ENCODE results near the gene CCRL2. TPM values are rescaled to one million over a fixed set of nuclear protein-coding genes. Genes with fewer than 3 reads are reported as not detected.

Gene CCRL2
- total RNA-seq, 4 donors from 2014 or later = 0.88 to 3.2 (median 1.7) TPM

DNA sequence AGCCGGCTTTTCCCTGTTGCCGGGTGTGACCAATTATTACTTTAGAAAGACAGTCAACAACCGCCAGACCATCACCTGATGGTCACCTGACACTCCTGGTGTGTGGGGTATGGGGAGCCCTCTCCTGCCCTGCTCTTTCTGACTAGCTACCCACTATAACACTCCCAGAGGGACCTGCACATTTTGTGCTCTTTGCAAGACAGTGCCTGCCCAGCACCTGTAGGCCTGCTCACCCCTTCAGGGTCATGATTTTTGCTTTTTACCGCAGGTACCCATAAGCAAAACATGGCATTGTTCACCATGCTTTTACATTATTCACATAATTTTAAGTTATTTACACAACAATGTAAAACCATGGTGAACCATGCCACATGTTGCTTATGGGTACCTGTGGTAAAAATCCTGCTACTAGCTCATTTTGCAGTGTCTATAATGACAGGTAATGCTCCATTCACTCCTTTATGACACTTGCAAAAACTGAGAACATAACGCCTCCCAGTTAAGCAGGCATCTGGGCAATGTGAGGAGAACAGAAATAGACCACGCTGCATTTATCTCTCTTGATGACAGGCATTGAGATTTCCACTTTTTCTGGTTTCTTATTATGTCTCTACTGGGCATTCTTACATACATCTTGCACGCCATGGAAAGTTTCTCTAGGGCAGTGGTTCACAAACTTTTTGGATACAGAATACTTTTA lies 9.9 kb downstream of the CCRL2 start:
- Histone ChIP-seq H3K27ac (no peak overlapping the region), H3K4me3 (no peak overlapping the region), H3K36me3 (no peaks in the 10 kb centered on the region), H3K9me3 (no peaks in the 10 kb centered on the region), H3K27me3 (no peaks in the 10 kb centered on the region), H3K4me1 (no peaks in the 10 kb centered on the region)
- intact Hi-C loops (cut with DNase I; ENCODE audit: low total_unique reads) = no loop called here
- no peak for TF ChIP-seq POLR2A (IDR thresholded peaks at IDR 0.05)
- TF ChIP-seq, protein P1, sequence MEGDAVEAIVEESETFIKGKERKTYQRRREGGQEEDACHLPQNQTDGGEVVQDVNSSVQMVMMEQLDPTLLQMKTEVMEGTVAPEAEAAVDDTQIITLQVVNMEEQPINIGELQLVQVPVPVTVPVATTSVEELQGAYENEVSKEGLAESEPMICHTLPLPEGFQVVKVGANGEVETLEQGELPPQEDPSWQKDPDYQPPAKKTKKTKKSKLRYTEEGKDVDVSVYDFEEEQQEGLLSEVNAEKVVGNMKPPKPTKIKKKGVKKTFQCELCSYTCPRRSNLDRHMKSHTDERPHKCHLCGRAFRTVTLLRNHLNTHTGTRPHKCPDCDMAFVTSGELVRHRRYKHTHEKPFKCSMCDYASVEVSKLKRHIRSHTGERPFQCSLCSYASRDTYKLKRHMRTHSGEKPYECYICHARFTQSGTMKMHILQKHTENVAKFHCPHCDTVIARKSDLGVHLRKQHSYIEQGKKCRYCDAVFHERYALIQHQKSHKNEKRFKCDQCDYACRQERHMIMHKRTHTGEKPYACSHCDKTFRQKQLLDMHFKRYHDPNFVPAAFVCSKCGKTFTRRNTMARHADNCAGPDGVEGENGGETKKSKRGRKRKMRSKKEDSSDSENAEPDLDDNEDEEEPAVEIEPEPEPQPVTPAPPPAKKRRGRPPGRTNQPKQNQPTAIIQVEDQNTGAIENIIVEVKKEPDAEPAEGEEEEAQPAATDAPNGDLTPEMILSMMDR (IDR thresholded peaks at IDR 0.05) = no peak
- DNase-seq = no peak

DNA sequence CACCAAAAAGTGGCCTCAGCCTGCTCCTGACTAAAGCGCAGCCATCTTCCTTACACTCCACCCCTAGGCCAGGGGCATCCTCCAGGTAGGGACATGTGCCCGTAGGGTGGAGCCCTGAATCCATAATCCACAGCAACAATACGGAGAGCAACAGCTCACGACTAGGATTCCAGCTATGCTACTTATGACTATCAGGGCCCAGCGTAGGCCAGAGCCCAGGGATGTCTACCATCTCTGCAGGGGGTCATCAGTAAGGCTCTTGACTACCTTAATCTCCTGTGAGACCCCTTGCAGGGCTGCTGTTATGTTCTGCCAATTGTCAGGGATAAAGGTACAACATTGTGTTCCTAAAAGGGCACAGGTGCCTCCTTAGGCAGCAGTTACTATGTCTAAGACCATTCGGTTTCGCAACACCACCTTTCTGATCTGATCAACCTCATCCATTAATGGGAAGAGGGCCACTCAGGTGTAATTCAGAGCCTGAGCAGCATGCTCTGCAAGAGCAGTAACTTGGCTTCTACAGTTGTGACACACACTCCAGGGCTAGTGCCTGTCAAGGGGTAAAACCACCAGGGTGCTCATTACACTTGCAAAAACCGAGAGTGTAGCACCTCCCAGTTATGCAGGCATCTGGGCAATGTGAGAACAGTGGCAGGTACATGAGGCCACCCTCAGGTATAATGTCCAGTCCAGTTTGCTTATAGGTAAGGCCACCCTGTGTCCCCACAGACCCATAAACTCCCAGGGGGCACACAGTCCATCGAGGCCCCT lies 11.0 kb downstream of the CCRL2 start:
- Histone ChIP-seq H3K27me3 (no peaks in the 10 kb centered on the region), H3K4me1 (no peaks in the 10 kb centered on the region), H3K36me3 (no peaks in the 10 kb centered on the region), H3K9me3 (no peaks in the 10 kb centered on the region), H3K27ac (no peak overlapping the region), H3K4me3 (no peak overlapping the region)
- TF ChIP-seq POLR2A (IDR thresholded peaks at IDR 0.05) = no peak
- TF ChIP-seq, protein P1 (IDR thresholded peaks at IDR 0.05) = no peak
- DNase-seq = no peak
- intact Hi-C loops (cut with DNase I; ENCODE audit: low total_unique reads) = no loop called here

DNA sequence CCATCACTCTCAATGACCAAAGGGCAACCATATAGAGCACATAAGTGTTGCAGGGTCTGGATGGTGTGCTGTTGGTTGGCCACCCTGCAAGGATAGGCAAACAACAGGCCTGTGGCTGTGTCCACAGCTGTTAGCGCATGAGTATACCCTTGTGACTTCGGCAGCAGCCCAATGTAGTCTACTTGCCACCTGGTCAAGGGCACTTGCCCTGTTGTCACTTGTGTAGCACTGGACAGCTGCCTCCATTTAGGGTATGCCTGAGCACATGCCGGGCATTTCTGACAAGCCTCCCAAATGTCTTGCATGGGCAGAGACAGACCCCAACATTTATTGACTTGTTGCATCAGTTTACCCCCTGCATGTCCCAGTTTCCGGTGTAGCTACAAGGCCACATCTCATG lies 12.8 kb downstream of the CCRL2 start:
- H3K27me3 ChIP-seq = no peaks in the 10 kb centered on the region
- H3K36me3 ChIP-seq = no peaks in the 10 kb centered on the region
- intact Hi-C loops (cut with DNase I; ENCODE audit: low total_unique reads) = no loop called here
- no peak overlapping the region for H3K27ac ChIP-seq
- TF ChIP-seq POLR2A (IDR thresholded peaks at IDR 0.05) = no peak
- TF ChIP-seq, protein P1 (IDR thresholded peaks at IDR 0.05) = no peak
- no peak for DNase-seq
- no peaks in the 10 kb centered on the region for H3K4me1 ChIP-seq
- no peak overlapping the region for H3K4me3 ChIP-seq
- H3K9me3 ChIP-seq = no peaks in the 10 kb centered on the region

DNA sequence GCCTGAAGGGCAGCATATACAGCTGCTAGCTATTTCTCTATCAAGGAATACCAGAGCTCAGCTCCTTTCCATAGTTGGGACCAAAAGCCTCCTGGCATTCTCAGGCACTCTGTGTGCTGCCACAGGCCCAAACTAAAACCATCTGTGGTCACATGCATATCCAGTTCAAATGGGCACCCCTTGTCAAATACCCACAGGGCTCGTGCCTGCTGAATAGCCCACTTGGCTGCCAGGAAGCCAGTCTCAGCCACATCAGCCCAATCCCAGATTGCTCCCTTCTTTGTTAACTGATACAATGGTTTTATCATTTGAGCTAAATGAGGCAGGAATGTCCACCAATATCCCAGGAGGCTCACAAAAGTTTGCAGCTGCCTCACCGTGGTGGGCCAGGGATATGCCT lies 13.9 kb downstream of the CCRL2 start:
- no peak for TF ChIP-seq POLR2A (IDR thresholded peaks at IDR 0.05)
- TF ChIP-seq, protein P1 (IDR thresholded peaks at IDR 0.05) = no peak
- H3K36me3 ChIP-seq = no peaks in the 10 kb centered on the region
- H3K27me3 ChIP-seq = no peaks in the 10 kb centered on the region
- intact Hi-C loops (cut with DNase I; ENCODE audit: low total_unique reads) = no loop called here
- H3K27ac ChIP-seq = no peak overlapping the region
- no peak for DNase-seq
- no peak overlapping the region for H3K4me3 ChIP-seq
- H3K4me1 ChIP-seq = no peaks in the 10 kb centered on the region
- H3K9me3 ChIP-seq = no peaks in the 10 kb centered on the region

DNA sequence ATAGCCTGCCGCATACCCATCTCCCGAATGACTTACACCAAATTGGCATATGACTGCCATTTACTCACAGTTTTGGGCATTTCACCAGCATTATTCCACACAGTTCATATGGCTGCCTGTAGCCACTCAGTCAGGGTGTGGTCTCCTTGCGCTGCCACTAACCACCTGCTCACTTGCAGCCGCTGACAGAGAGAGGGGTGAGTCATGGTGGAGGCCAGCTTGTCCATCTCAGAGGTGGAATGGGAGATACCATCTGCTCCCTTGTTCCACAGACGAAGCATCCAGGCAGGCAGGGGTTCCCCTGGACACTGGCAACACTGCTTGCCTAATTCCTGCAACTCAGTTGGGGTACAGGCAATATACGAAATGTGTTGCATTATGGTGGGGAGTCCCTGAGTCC lies 15.6 kb downstream of the CCRL2 start:
- H3K27me3 ChIP-seq = no peaks in the 10 kb centered on the region
- H3K9me3 ChIP-seq = no peaks in the 10 kb centered on the region
- H3K27ac ChIP-seq = no peak overlapping the region
- no peak overlapping the region for H3K4me3 ChIP-seq
- DNase-seq = no peak
- intact Hi-C loops (cut with DNase I; ENCODE audit: low total_unique reads) = no loop called here
- H3K4me1 ChIP-seq = no peaks in the 10 kb centered on the region
- H3K36me3 ChIP-seq = no peaks in the 10 kb centered on the region
- TF ChIP-seq, protein P1 (IDR thresholded peaks at IDR 0.05) = no peak
- no peak for TF ChIP-seq POLR2A (IDR thresholded peaks at IDR 0.05)

Measured in uterus (tissue), 4 donors.